GM12872 (cell line): ENCODE results near the gene FAM193A.

Experiments
- CTCF ChIP-seq: IDR thresholded peaks from 3 replicates; pipeline ENCODE4 v1.5.1; 2011; ENCODE audit warnings: low read depth, mild to moderate bottlenecking, low read length, moderate library complexity; ENCODE audit not compliant: insufficient read depth

The FAM193A gene

GRCh38 chr4:2630556-2631273 lies 94.3 kb downstream of the FAM193A start:
- no peak for TF ChIP-seq CTCF

GRCh38 chr4:2634014-2634413 lies 97.6 kb downstream of the FAM193A start:
- no peak for TF ChIP-seq CTCF

GRCh38 chr4:2636331-2636730 lies 99.9 kb downstream of the FAM193A start:
- no peak for TF ChIP-seq CTCF

GRCh38 chr4:2637956-2638552 lies 101.6 kb downstream of the FAM193A start:
- TF ChIP-seq CTCF: no peak

- no peak for TF ChIP-seq CTCF
Observed at GRCh38 chr4:2638730-2639129, 102.3 kb downstream of the FAM193A start.

GRCh38 chr4:2642968-2643367 lies 106.5 kb downstream of the FAM193A start:
- no peak for TF ChIP-seq CTCF

GRCh38 chr4:2643555-2643954 lies 107.1 kb downstream of the FAM193A start:
- no peak for TF ChIP-seq CTCF
